Small intestine (tissue), 7 donors: ENCODE measurements around the gene B3GNT5. TPM values are rescaled to one million over a fixed set of nuclear protein-coding genes. Genes with fewer than 3 reads are reported as not detected.

Source experiments
- DNase-seq, 2 donors: peaks; one replicate each; pipeline versions ENCODE4 v3.0.0 to v3.0.0-alpha.2; 2013
- FAIRE-seq: peaks from 2 replicates; lab custom pipeline; 2012; peaks lifted over from hg19 to GRCh38; lab: Jason Lieb, UNC
- H3K27ac ChIP-seq, 3 donors: one replicate each; pipeline ENCODE4 v1.5.1; 2013; ENCODE audit warnings: low read length in 2 of 3, mild to moderate bottlenecking in 2 of 3, control low read depth in 1 of 3, inconsistent platforms in 1 of 3, low read depth in 1 of 3, moderate library complexity in 1 of 3
- H3K27me3 ChIP-seq, 3 donors: one replicate each; pipeline ENCODE4 v1.6.1; 2013; ENCODE audit warnings: low read length in 3 of 3, inconsistent platforms in 1 of 3; ENCODE audit not compliant: control insufficient read depth in 3 of 3, insufficient read depth in 3 of 3
- H3K36me3 ChIP-seq, 3 donors: one replicate each; pipeline ENCODE4 v1.6.1; 2013; ENCODE audit warnings: low read length in 3 of 3, inconsistent platforms in 1 of 3, low read depth in 1 of 3, mild to moderate bottlenecking in 1 of 3, moderate library complexity in 1 of 3; ENCODE audit not compliant: control insufficient read depth in 3 of 3, insufficient read depth in 2 of 3
- H3K4me1 ChIP-seq, 3 donors: one replicate each; pipeline ENCODE4 v1.6.1; 2013; ENCODE audit warnings: low read length in 2 of 3, inconsistent platforms in 1 of 3, low read depth in 1 of 3, mild to moderate bottlenecking in 1 of 3, moderate library complexity in 1 of 3; ENCODE audit not compliant: control insufficient read depth in 3 of 3, insufficient read depth in 2 of 3
- H3K4me3 ChIP-seq, 3 donors: one replicate each; pipeline ENCODE4 v1.5.1; 2013; ENCODE audit warnings: low read length in 3 of 3, control low read depth in 1 of 3, inconsistent platforms in 1 of 3, low read depth in 1 of 3, mild to moderate bottlenecking in 1 of 3, moderate library complexity in 1 of 3
- H3K9me3 ChIP-seq, 2 donors: one replicate each; pipeline ENCODE4 v1.6.1; 2013; ENCODE audit warnings: low read depth in 1 of 2, low read length in 1 of 2; ENCODE audit not compliant: control insufficient read depth in 2 of 2, insufficient read depth in 1 of 2
- WGBS, 3 donors: extraction: QIAGEN DNeasy Blood & Tissue Kit; methylation state at CpG; one replicate each; pipeline ENCODE4 v1.1.7; 2013; 5-methylcytosine and 5-hydroxymethylcytosine counted together
- polyA plus RNA-seq, 4 donors: library from polyadenylated mRNA; stranded (reverse) in 3 of 4; unstranded in 1 of 4; fragments of 200-250 nt in 3 of 4; fragments of 120-200 nt in 1 of 4; gene quantifications; one replicate each; pipeline versions ENCODE4 v1.2.1 to v1.2.3, GENCODE V29; 2013
- donor health status: healthy with polysubstance abuse.
- donor health status: control.
- donor health status: control.
- donor health status: Bipolar disorder and iron deficiency.
- donor health status: healthy.

Gene B3GNT5
- polyA plus RNA-seq, 4 donors = 23.4 to 67.1 (median 45.3) TPM

GRCh38 chr3:183279371-183279770 is 26.3 kb downstream of the B3GNT5 start:
- 86 to 92% (median 91%) methylated on average over 3 of the region's 3 CpGs for WGBS, 3 donors
- no peak for FAIRE-seq

GRCh38 chr3:183281126-183281797 is 28.2 kb downstream of the B3GNT5 start:
- DNase-seq = no peak
- H3K4me1 ChIP-seq = peaks cover 4 to 11% (median 8%) of the 10 kb centered on the region in 3 donors
- peaks cover 0 to 2% (median 0%) of the 10 kb centered on the region in 3 donors for H3K36me3 ChIP-seq
- no peak for FAIRE-seq
- no peaks in the 10 kb centered on the region for H3K27me3 ChIP-seq
- H3K4me3 ChIP-seq = no peak overlapping the region
- H3K9me3 ChIP-seq = no peaks in the 10 kb centered on the region
- H3K27ac ChIP-seq = no peak overlapping the region
- 85 to 92% (median 89%) methylated on average over 8 of the region's 8 CpGs for WGBS, 3 donors

More at GRCh38 chr3:183279371-183279770, 26.3 kb downstream of the B3GNT5 start:
- Histone ChIP-seq H3K9me3 (no peaks in the 10 kb centered on the region), H3K27me3 (no peaks in the 10 kb centered on the region), H3K4me1 (peaks cover 2 to 7% (median 2%) of the 10 kb centered on the region in 3 donors), H3K27ac (no peak overlapping the region), H3K4me3 (no peak overlapping the region), H3K36me3 (peaks cover 0 to 3% (median 2%) of the 10 kb centered on the region in 3 donors)
- no peak for DNase-seq

- peaks cover 2 to 9% (median 8%) of the 10 kb centered on the region in 3 donors for H3K4me1 ChIP-seq
- H3K9me3 ChIP-seq = no peaks in the 10 kb centered on the region
- FAIRE-seq = no peak
- no peak overlapping the region for H3K27ac ChIP-seq
- no peaks in the 10 kb centered on the region for H3K36me3 ChIP-seq
- H3K4me3 ChIP-seq = no peak overlapping the region
- DNase-seq = no peak
- no peaks in the 10 kb centered on the region for H3K27me3 ChIP-seq
- 60 to 69% (median 66%) methylated on average over 2 of the region's 2 CpGs for WGBS, 3 donors
These were observed 30.8 kb downstream of the B3GNT5 start for GRCh38 chr3:183283886-183284285.

- no peaks in the 10 kb centered on the region for H3K36me3 ChIP-seq
- peaks cover 2 to 9% (median 8%) of the 10 kb centered on the region in 3 donors for H3K4me1 ChIP-seq
- H3K9me3 ChIP-seq = no peaks in the 10 kb centered on the region
- DNase-seq (no peak), FAIRE-seq (no peak)
- no peaks in the 10 kb centered on the region for H3K27me3 ChIP-seq
- no peak overlapping the region for H3K4me3 ChIP-seq
- 72 to 85% (median 83%) methylated on average over 3 of the region's 3 CpGs for WGBS, 3 donors
- H3K27ac ChIP-seq = no peak overlapping the region
These were observed 31.5 kb downstream of the B3GNT5 start for GRCh38 chr3:183284570-183284969.

GRCh38 chr3:183285318-183285717 is 32.3 kb downstream of the B3GNT5 start:
- peaks cover 2 to 9% (median 8%) of the 10 kb centered on the region in 3 donors for H3K4me1 ChIP-seq
- WGBS, 3 donors = 11 to 51% (median 14%) methylated on average over 1 of the region's 1 CpG
- H3K27ac ChIP-seq = peak overlapping the region; percentile 50 to 84 (median 74)
- H3K4me3 ChIP-seq = no peak overlapping the region
- DNase-seq (peak; percentile 30 to 75), FAIRE-seq (no peak)
- no peaks in the 10 kb centered on the region for H3K27me3 ChIP-seq
- no peaks in the 10 kb centered on the region for H3K36me3 ChIP-seq
- no peaks in the 10 kb centered on the region for H3K9me3 ChIP-seq

GRCh38 chr3:183285828-183286457 is 32.9 kb downstream of the B3GNT5 start:
- Histone ChIP-seq H3K4me3 (no peak overlapping the region), H3K36me3 (no peaks in the 10 kb centered on the region)
- no peak for FAIRE-seq

GRCh38 chr3:183287301-183287971 is 34.4 kb downstream of the B3GNT5 start:
- Histone ChIP-seq H3K27me3 (no peaks in the 10 kb centered on the region), H3K27ac (no peak overlapping the region), H3K4me1 (peaks cover 2 to 10% (median 9%) of the 10 kb centered on the region in 3 donors), H3K4me3 (no peak overlapping the region), H3K36me3 (no peaks in the 10 kb centered on the region), H3K9me3 (no peaks in the 10 kb centered on the region)
- DNase-seq (no peak), FAIRE-seq (no peak)
- 80 to 88% (median 83%) methylated on average over 9 of the region's 9 CpGs for WGBS, 3 donors

More at GRCh38 chr3:183285828-183286457, 32.9 kb downstream of the B3GNT5 start:
- peaks cover 2 to 10% (median 9%) of the 10 kb centered on the region in 3 donors for H3K4me1 ChIP-seq
- H3K9me3 ChIP-seq = no peaks in the 10 kb centered on the region
- DNase-seq = peak; percentile 50 to 98
- peak overlapping the region; percentile 50 to 84 (median 74) for H3K27ac ChIP-seq
- 16 to 23% (median 16%) methylated on average over 10 of the region's 10 CpGs for WGBS, 3 donors
- H3K27me3 ChIP-seq = no peaks in the 10 kb centered on the region

GRCh38 chr3:183288117-183288516 is 35.1 kb downstream of the B3GNT5 start:
- FAIRE-seq = no peak
- 93 to 100% (median 100%) methylated on average over 2 of the region's 2 CpGs for WGBS, 3 donors
- no peak for DNase-seq
- no peak overlapping the region for H3K4me3 ChIP-seq
- H3K27me3 ChIP-seq = no peaks in the 10 kb centered on the region
- H3K9me3 ChIP-seq = no peaks in the 10 kb centered on the region
- H3K27ac ChIP-seq = no peak overlapping the region
- no peaks in the 10 kb centered on the region for H3K36me3 ChIP-seq
- peaks cover 2 to 10% (median 9%) of the 10 kb centered on the region in 3 donors for H3K4me1 ChIP-seq
